ENCODE results near the gene ITM2B.

The ITM2B gene

GRCh38 chr13:48260970-48261369 is 28.0 kb downstream of the ITM2B start:
- no peaks in the 10 kb centered on the region for H3K36me3 ChIP-seq (ENCODE audit: insufficient read depth)
- H3K27me3 ChIP-seq (ENCODE audit: insufficient read depth, low read depth): no peaks in the 10 kb centered on the region

DNA sequence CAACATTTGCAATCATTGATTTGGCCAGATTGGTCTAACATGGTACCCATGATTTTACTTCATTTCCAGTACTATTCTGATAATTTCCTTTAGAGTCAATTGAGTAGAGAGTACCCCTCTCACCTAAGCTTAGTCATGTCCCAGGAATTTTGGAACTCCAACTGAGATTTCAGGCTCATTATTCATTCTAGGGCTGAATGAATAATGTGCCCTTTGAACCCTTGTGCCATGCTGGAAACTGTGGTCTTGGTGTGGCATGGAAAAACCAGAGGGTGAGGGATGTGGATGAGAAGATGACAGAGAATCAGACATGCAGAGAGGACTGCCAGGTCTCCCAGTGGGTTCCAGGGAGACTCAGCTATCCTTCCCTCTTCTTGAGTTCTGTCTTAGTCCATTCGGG is 30.2 kb downstream of the ITM2B start:
- H3K4me2 ChIP-seq: no peak overlapping the region
- H4K20me1 ChIP-seq (ENCODE audit: insufficient read depth): no peaks in the 10 kb centered on the region
- no peaks in the 10 kb centered on the region for H3K4me1 ChIP-seq (ENCODE audit: low read depth, poor library complexity, severe bottlenecking)
- no peak for TF ChIP-seq CTCF (conservative IDR thresholded peaks at IDR 0.05; ENCODE audit: low read depth, low read length)
- H3K27me3 ChIP-seq (ENCODE audit: insufficient read depth, low read depth): no peaks in the 10 kb centered on the region
- H3K36me3 ChIP-seq (ENCODE audit: insufficient read depth): no peaks in the 10 kb centered on the region
- no peak overlapping the region for H3K9ac ChIP-seq
- H3K4me3 ChIP-seq (IDR thresholded peaks at IDR 0.05; ENCODE audit: insufficient read depth, low read depth, low read length): no peak overlapping the region
- no peaks in the 10 kb centered on the region for H3K79me2 ChIP-seq (ENCODE audit: insufficient read depth, low read depth)
- no peak overlapping the region for H3K27ac ChIP-seq
- H2AFZ ChIP-seq (ENCODE audit: low read depth): no peak overlapping the region

More at GRCh38 chr13:48260970-48261369, 28.0 kb downstream of the ITM2B start:
- Histone ChIP-seq H3K4me2 (no peak overlapping the region), H3K9ac (no peak overlapping the region), H3K4me1 (ENCODE audit: low read depth, poor library complexity, severe bottlenecking) (no peaks in the 10 kb centered on the region), H4K20me1 (ENCODE audit: insufficient read depth) (no peaks in the 10 kb centered on the region), H2AFZ (ENCODE audit: low read depth) (no peak overlapping the region), H3K4me3 (IDR thresholded peaks at IDR 0.05; ENCODE audit: insufficient read depth, low read depth, low read length) (no peak overlapping the region), H3K79me2 (ENCODE audit: insufficient read depth, low read depth) (no peaks in the 10 kb centered on the region), H3K27ac (no peak overlapping the region)
- TF ChIP-seq CTCF (conservative IDR thresholded peaks at IDR 0.05; ENCODE audit: low read depth, low read length): no peak

DNA sequence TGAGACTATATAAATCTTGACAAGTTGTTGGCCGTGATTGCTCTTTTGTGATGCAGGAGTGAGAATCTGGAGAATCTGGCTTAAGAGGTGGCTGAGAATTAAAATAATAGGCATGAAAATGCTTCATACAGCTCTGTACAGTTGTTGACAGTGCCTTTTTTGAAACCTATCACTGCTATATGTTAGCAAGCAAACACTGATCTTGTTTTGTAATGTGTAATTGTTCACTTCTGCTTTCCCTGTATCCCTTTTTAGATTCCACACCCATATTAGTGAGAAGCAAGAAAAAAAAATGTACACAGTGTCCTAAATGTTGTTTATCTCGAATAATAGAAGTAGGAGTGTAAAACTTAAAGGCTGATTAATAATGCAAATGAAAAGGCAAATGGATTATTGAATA is 31.1 kb downstream of the ITM2B start:
- H2AFZ ChIP-seq (ENCODE audit: low read depth): no peak overlapping the region
- no peak for TF ChIP-seq CTCF (conservative IDR thresholded peaks at IDR 0.05; ENCODE audit: low read depth, low read length)
- H4K20me1 ChIP-seq (ENCODE audit: insufficient read depth): no peaks in the 10 kb centered on the region
- H3K27ac ChIP-seq: no peak overlapping the region
- no peaks in the 10 kb centered on the region for H3K4me1 ChIP-seq (ENCODE audit: low read depth, poor library complexity, severe bottlenecking)
- no peaks in the 10 kb centered on the region for H3K27me3 ChIP-seq (ENCODE audit: insufficient read depth, low read depth)
- no peaks in the 10 kb centered on the region for H3K36me3 ChIP-seq (ENCODE audit: insufficient read depth)
- no peaks in the 10 kb centered on the region for H3K79me2 ChIP-seq (ENCODE audit: insufficient read depth, low read depth)
- no peak overlapping the region for H3K4me3 ChIP-seq (IDR thresholded peaks at IDR 0.05; ENCODE audit: insufficient read depth, low read depth, low read length)
- H3K4me2 ChIP-seq: no peak overlapping the region
- no peak overlapping the region for H3K9ac ChIP-seq

DNA sequence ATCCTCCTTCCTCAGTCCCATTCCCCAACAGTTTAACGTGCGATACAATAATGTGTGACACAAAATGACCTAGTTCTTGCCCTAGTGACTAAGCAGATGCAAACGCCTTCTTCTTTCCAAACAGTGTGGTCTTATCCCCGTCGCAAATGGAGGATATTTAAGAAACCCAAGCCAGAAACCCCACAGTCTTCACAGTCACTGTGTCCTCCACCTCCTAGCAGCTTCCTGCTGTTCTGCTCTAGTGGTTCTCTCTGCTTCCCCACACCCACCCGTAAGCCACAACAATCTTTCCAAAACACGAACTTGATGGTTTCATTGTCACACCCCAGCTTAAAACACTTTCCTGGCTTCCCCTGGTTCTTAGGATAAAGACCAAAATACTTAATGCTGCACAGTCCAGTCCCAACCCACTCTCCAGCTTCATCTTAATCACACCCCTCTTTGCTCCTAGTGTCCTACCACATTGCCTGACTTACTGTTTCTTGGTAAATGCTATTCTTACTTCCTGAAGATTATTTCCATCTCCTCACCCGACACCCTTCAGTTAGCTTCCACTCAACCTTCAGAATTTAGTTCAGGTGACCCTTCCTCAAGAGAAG is 32.3 kb downstream of the ITM2B start:
- no peak overlapping the region for H2AFZ ChIP-seq (ENCODE audit: low read depth)
- TF ChIP-seq CTCF (conservative IDR thresholded peaks at IDR 0.05; ENCODE audit: low read depth, low read length): no peak
- no peak overlapping the region for H3K9ac ChIP-seq
- H3K4me3 ChIP-seq (IDR thresholded peaks at IDR 0.05; ENCODE audit: insufficient read depth, low read depth, low read length): no peak overlapping the region
- no peaks in the 10 kb centered on the region for H3K27me3 ChIP-seq (ENCODE audit: insufficient read depth, low read depth)
- H3K27ac ChIP-seq: no peak overlapping the region
- no peaks in the 10 kb centered on the region for H3K36me3 ChIP-seq (ENCODE audit: insufficient read depth)
- no peak overlapping the region for H3K4me2 ChIP-seq
- H3K4me1 ChIP-seq (ENCODE audit: low read depth, poor library complexity, severe bottlenecking): no peaks in the 10 kb centered on the region
- no peaks in the 10 kb centered on the region for H4K20me1 ChIP-seq (ENCODE audit: insufficient read depth)
- H3K79me2 ChIP-seq (ENCODE audit: insufficient read depth, low read depth): no peaks in the 10 kb centered on the region
